Fibroblast of villous mesenchyme (primary cell): ENCODE results near the gene MICAL2. TPM values are rescaled to one million over a fixed set of nuclear protein-coding genes. Genes with fewer than 3 reads are reported as not detected.

Experiments used
- DNase-seq: peaks from one replicate; pipeline ENCODE4 v3.0.0-alpha.2; 2010; ENCODE audit warnings: low read depth
- H3K4me3 ChIP-seq: 2 replicates; pipeline ENCODE4 v1.5.1; 2011; ENCODE audit warnings: low read depth, mild to moderate bottlenecking, low read length
- CTCF ChIP-seq: IDR thresholded peaks from 2 replicates; pipeline ENCODE4 v1.5.1; 2012; ENCODE audit warnings: low read depth, mild to moderate bottlenecking, low read length; ENCODE audit not compliant: insufficient read depth
- total RNA-seq: library from RNA; depleted of rRNA; stranded (reverse); fragments of >200 nt; gene quantifications from 2 replicates; pipeline ENCODE4 v1.2.3, GENCODE V29; 2012

MICAL2 gene
- total RNA-seq, 1 donor, result 164 TPM

- H3K4me3 ChIP-seq, result no peak overlapping the region
- DNase-seq, result no peak
- no peak for TF ChIP-seq CTCF
Observed at GRCh38 chr11:12187399-12187798, 77.0 kb downstream of the MICAL2 start.

GRCh38 chr11:12188548-12189317 lies 78.3 kb downstream of the MICAL2 start:
- no peak for DNase-seq
- TF ChIP-seq CTCF, result no peak
- no peak overlapping the region for H3K4me3 ChIP-seq

DNA sequence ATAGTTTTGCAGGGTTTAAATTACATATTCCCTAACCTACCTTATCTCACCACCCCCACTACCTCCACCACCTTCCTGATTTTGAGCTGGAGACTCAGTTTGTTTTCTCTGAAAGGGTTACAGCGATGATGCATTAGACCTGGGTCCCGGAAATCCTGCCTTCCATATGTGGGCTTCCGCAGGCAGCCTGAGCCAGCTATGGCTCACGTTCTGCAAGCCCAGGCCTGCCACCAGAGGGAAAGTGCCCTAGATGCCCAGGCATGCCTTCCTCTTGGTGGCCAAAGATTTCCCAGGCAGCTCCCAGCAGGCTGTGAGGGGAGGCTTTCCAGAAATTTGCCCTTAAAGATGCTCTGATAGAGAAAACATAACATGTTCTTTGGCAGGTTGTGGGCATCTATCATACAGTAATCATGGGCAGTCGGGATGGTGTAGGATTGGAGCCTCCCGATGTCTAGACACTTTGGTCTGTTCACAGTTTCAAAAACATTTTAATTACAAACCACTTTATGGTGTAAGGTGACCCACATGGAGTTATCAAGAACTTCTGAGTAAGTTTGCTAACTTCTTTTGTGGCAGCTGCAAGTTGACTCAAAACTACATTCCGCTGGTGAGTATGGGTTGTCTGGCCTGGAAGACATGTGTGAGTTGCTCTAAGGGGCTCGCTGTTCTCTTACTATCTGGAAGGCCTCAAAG lies 79.3 kb downstream of the MICAL2 start:
- no peak for DNase-seq
- no peak overlapping the region for H3K4me3 ChIP-seq

DNA sequence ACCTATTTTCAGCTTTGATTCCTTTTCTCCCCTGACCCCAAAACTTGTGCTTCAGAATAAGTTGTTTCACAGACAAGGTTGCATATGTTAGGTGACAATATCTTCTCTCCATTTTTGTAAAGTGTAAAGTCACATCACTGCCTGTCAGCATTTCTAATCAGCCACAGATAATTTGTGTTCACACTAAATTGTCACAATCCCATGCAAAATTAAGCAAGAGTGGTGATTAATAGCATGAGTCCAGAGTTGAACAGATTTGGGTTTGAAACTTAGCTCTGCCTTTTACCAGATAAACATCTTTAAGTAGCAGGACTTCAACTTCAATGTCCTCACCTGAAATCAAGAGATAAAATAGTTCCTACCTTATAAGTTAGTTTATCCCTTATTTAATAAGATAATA lies 80.1 kb downstream of the MICAL2 start:
- H3K4me3 ChIP-seq, result no peak overlapping the region
- DNase-seq, result no peak
- TF ChIP-seq CTCF, result no peak

More for the DNA sequence above, 79.3 kb downstream of the MICAL2 start:
- TF ChIP-seq CTCF, result no peak

GRCh38 chr11:12192794-12193514 lies 82.6 kb downstream of the MICAL2 start:
- H3K4me3 ChIP-seq, result no peak overlapping the region
- no peak for TF ChIP-seq CTCF
- DNase-seq, result no peak

DNA sequence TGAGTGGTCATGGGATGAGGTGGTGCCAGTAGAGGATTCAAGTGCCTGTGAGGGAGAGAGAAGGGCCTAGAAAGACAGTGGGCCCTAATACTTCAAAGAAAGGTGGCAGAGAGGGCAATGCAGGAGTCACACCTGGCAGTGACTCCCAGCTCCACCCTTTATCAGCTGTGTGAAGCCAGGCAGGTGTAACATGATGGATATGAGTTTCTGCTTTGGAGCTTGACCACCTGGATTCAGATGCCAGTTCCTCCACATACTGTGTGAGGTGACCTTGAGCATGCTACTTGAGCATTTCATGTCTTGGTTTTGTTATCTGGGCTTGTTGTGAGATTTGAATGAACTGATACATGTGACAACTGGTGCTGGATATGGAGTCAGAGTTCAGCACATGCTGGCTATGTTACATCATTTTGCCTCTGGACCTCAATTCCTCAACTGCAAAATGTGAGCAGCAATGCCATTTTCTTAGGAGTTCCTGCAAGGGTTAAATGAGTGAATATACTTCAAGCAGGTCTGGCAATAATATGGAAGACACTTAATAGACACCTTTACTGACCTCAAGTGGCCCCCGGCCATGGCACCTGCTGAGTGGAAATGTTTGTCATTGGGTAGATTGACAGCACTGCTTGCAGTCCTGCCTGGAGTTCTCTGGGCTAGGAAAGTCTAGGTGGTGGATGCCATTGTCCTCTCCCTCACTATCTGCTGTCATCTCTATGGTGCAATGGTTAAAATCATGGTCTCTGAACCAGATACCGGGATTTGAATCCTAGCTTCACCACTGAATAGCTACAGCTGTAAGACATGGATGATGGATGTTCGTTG lies 83.3 kb downstream of the MICAL2 start:
- no peak for TF ChIP-seq CTCF
- no peak for DNase-seq
- no peak overlapping the region for H3K4me3 ChIP-seq
